HG03460 (cell line): ENCODE measurements around the gene CCNI.
A peak's percentile ranks its signal among the peaks of the same experiment; 100 is the strongest.
"Not testable (repeated sequence)": the region's sequence is repeated elsewhere in the genome, so short reads cannot be mapped to it uniquely, and the experiment has no call there.

ENCODE experiments used
- ATAC-seq: cut with Tn5 transposase; IDR thresholded peaks from one replicate; pipeline ENCODE4 v1.9.1; 2021; ENCODE audit not compliant: unreplicated experiment

CCNI gene

GRCh38 chr4:77082886-77083608, 7.3 kb upstream of the CCNI start:
- ATAC-seq = no peak

- ATAC-seq = not testable (repeated sequence)
Measured at GRCh38 chr4:77080806-77081205, 5.0 kb upstream of the CCNI start.

- ATAC-seq = no peak
Measured at GRCh38 chr4:77079281-77079680, 3.5 kb upstream of the CCNI start.

DNA sequence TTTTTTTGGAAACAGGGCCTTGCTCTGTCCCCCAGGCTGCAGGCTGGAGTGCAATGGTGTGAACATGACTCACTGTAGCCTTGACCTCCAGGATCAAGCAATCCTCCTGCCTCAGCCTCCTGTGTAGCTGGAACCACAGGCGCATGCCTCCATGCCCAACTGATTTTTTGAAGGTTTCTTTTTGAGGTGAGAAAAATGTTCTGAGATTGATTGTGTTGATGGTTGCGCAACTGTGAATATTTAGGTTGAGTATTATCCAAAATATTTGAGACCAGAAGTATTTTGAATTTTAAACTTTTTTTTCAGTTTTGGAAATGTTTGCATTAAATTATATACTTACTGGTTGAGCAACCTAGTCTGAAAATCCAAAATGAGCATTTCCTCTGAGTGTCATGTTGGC, 2.6 kb upstream of the CCNI start:
- ATAC-seq = no peak

DNA sequence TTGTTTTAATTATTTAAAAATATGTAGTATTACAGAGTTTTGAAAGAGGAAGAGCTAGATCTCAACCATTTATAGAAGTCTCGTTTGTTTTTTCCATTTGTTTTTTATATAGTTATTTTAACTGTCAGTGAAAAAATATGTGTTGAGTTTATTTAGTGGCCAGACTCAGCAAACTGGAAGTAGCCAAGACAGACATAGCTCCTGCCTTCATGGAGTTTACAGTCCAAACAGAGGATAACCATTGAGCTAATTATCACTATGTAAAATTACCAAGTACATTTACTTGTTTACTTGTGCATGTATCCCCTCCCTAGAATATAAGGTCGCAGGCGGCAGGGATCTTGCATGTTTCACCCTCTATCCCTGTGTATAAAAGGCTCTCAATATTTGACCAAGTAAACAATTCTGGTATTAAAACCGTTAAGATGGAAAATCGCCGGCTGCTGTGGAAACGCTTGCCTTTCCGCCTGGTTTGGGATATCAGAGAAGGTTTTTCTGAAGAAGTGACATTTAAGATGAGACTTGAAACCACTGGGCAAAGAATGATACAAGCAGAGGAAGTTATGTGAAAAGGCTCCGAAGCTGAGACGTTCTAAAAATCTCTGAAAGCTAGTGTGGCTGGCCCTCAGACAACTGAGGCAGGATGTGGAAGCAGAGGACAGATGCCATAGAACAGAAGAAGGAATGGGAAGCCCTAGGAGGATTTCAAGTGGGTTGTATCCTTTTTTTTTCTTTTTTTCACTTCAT, 1.3 kb upstream of the CCNI start:
- ATAC-seq = no peak

DNA sequence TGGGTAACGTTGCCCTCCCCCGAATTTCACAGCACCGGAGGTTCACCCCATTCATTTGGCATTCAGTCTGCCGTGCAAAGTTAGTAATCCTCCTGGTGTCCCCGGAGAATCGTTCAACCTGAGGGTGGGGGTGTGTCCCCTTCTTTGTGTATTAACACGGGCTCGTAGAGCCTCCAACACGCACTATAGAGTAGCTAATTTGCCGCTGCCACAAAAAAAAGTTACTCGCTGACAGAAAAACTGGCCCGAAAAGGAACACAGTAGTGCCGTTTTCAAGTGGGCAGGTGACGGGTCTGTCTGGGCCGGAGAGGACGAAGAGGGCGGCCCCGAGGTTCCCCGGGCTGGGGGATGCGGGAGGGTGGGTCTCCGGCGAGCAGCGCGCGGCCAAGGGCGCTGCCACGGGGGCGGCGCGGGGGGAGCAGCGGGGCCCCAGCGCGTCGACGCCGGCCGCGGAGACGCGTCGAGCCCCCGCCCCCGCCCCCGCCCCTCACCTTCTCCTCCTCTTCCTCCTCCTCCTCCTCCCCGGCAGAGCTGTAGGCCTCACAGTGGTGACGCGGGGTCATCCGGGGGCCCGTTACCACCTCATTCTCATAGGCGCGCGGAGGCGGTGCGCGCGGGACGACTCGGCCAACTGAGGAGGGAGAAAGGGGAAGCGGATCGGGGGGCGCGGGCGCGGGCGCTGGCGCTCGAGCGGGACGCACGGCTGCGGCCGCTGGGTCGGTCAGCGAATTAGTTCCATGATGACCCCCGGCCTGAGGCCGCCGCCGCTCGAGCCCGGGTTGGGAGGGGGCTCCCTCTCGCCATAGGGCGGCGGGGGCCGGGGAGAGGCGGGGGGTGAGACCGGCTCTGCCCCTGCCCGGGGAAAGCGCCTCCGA, 571 bp downstream of the CCNI start:
- ATAC-seq = peak; percentile 49

DNA sequence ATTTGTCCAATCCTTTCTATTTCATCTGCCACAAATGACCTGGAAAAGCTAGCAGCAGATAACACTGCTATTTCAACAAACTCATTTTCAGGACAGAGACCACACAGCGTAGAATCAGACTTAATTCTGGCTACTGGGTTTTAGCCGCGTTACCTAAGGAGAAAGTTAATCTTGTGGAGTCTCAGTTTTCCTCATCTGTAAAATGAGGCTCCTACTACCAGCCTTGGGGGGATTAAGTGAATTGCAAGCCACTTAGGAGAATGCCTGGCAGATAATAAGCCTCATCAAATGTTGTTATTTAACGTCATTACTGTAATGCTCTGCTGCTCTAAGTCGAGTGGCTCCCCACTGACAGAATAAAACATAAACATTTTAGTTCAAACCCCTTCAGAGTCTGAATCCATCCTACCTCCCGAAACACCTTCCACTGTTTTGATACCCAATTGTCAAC, 1.4 kb downstream of the CCNI start:
- no peak for ATAC-seq

DNA sequence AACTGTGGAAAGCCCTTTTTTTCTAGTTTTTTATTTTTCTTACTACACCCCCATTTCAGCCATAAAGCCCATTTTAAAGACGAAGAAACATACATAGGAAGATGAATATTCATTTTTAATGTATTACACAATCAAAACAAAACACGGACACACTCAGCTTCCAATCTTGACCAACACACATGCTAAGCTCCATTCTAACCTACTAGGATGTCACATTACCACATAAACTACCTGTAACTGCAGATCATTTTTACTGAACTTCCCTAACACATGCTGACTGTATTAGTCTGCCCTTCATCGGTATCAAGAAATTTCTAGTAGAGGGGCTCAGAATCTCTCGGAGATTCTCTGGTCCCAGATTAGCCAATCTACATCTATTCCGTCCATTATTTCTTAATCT, 1.8 kb downstream of the CCNI start:
- no peak for ATAC-seq

DNA sequence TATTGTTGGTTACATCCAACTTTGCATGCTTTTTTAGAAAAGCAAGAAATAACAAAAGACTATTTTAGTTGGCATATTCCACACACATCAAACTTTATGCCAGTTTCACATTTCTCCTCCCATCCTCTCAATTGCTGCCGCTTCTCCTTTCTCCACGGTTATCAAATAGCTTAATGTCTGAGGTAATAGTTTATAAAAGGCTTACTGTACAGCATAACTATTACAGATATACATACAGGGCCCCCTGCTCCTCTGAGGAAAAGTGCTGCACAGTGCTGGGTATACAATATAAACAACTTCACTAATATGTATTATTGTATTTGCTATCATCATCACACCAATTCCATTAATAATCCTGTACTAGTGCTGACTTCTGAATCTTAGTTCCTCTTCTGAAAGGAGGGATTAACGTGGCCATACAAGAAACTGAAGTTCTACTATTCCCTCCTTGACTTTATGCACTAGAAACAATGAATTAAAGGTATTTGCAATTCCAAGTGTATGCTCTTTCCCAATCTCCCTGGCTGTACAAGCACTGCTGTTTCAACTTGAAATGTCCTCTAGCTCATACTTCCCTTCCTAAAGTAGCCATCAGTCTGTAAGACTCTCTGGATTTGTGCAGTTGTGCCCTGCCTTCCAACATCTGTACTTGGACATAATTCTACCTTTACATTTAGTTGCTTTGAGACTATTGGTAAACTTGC, 2.5 kb downstream of the CCNI start:
- ATAC-seq = no peak

- no peak for ATAC-seq
Measured at GRCh38 chr4:77072195-77072753, 3.5 kb downstream of the CCNI start.

DNA sequence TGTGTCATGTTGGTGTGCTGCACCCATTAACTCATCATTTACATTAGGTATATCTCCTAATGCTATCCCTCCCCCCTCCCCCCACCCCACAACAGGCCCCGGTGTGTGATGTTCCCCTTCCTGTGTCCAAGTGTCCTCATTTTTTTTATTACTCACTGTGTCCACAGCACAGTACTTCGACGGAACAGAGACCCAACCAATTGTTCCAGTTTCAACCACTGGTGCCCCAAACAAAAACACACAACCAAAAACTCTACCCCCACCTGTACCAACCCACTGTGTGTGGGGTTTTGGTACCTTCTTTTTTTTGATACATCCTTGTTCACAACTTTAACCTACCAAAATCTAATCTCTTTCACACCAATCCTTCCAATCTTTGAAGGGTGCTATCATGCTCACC, 6.3 kb downstream of the CCNI start:
- ATAC-seq = not testable (repeated sequence)

GRCh38 chr4:77065382-77065781, 10.4 kb downstream of the CCNI start:
- ATAC-seq = no peak

- ATAC-seq = no peak
Measured at GRCh38 chr4:77062856-77063255, 12.9 kb downstream of the CCNI start.

DNA sequence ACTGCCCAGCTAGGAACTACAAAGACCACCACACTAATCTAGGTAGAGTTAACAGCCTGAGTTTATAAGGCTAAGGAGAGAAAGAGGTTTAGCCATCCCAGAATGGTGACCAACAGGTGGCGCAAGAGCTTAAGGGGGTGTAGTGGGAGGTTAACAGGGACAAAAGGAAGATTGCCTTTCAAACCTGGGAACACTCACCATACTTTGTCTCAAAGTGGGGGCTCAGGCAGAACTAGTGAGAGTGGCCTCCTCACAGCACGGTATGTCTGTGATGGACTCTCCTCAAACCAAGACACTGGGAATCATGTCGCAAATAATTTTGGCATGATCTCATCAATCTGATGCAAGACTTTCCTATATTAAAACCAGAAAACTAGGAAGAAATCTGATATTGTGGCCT, 23.4 kb downstream of the CCNI start:
- no peak for ATAC-seq

DNA sequence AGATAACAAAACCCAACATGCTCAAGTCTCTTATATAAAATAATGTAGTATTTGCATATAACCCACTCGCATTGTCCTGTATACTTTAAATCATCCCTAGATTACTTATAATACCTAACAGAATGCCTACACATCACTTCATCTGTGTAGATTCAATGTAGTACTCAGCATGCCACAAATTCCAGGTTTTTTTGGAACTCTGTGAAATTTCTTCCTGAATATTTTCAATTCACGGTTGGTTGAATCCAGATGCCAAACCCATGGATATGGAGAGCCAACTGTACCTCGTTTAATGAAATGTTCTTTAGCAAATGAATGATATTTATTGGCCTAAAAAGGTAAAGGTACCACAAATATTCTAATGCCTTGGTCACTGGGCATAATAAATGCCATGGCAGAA, 24.8 kb downstream of the CCNI start:
- ATAC-seq = no peak

- ATAC-seq = no peak
Measured at GRCh38 chr4:77047037-77047436, 28.8 kb downstream of the CCNI start.

- no peak for ATAC-seq
Measured at GRCh38 chr4:77045490-77045889, 30.3 kb downstream of the CCNI start.

GRCh38 chr4:77044461-77045150, 31.2 kb downstream of the CCNI start:
- no peak for ATAC-seq

GRCh38 chr4:77043507-77044136, 32.2 kb downstream of the CCNI start:
- no peak for ATAC-seq
